HL-60 (cell line): Measurements from ENCODE around the gene ICAM2.

Experiments
- CTCF ChIP-seq: IDR thresholded peaks from one replicate; pipeline ENCODE4 v1.5.1; 2011; ENCODE audit warnings: low read length, control low read depth, inconsistent platforms; ENCODE audit not compliant: insufficient read depth
- GABPA ChIP-seq: IDR thresholded peaks from 2 replicates; pipeline ENCODE4 v1.6.1; 2012; ENCODE audit warnings: low read depth
- POLR2AphosphoS5 ChIP-seq: IDR thresholded peaks from 2 replicates; pipeline ENCODE4 v1.6.1; 2012; ENCODE audit warnings: low read depth
- SPI1 ChIP-seq: IDR thresholded peaks from 2 replicates; pipeline ENCODE4 v1.6.1; 2012; ENCODE audit warnings: low read depth, mild to moderate bottlenecking, borderline replicate concordance

DNA sequence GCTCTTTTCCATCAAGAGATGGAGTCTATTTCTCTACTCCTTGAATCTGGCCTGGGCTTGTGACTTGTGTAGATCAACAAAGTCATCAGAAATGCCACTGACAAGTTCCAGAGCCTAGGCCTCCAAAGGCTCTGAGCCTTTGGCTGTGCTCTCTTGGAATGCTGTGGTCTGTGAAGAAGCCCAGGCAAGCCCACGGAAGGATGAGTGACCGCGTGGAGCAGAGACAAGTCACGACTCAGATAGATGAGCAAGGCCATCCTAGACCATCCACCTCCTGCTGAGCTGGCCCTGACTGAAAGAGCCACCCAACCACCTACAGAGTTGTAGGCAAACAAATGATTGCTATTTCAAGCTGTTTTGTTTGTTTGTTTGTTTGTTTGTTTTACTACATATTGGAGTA is 11.6 kb upstream of the ICAM2 start:
- TF ChIP-seq CTCF: no peak
- no peak for TF ChIP-seq GABPA
- TF ChIP-seq POLR2AphosphoS5: no peak
- no peak for TF ChIP-seq SPI1
